MCF 10A (cell line): ENCODE data around the gene FNDC5. TPM values are rescaled to one million over a fixed set of nuclear protein-coding genes. Genes with fewer than 3 reads are reported as not detected.

Source experiments
- BruUV-seq: library from RNA; stranded (reverse); fragments of 400-500 nt; replicated peaks from 2 replicates; lab custom pipeline; 2021; lab: Mats Ljungman, UMichigan
- CTCF ChIA-PET: fragments of 300-600 bp; sonication (Branson Sonifier 250); formaldehyde crosslinking; extraction: SDS; loops from one replicate; lab custom pipeline; 2021; ENCODE audit warnings: antibody characterized with exemption, inconsistent platforms; lab: Yijun Ruan, JAX
- POLR2A ChIA-PET: fragments of 300-600, 350-650 bp; sonication (Branson Sonifier 250); formaldehyde crosslinking; extraction: SDS; loops from one replicate; lab custom pipeline; 2020; ENCODE audit warnings: antibody characterized with exemption, inconsistent platforms; lab: Yijun Ruan, JAX
- DNase-seq: peaks from one replicate; pipeline ENCODE4 v3.0.0-alpha.2; 2018; ENCODE audit not compliant: unreplicated experiment
- H3K27ac Mint-ChIP-seq: one replicate; pipeline ENCODE4 v1.8.0; 2022; ENCODE audit warnings: mild to moderate bottlenecking, low read depth, mixed read lengths; ENCODE audit not compliant: unreplicated experiment
- H3K27me3 Mint-ChIP-seq: one replicate; pipeline ENCODE4 v1.8.0; 2022; ENCODE audit warnings: mixed read lengths; ENCODE audit not compliant: insufficient read depth, unreplicated experiment
- H3K36me3 Mint-ChIP-seq: one replicate; pipeline ENCODE4 v1.8.0; 2022; ENCODE audit warnings: mild to moderate bottlenecking, moderate library complexity, mixed read lengths; ENCODE audit not compliant: insufficient read depth, unreplicated experiment
- H3K4me1 Mint-ChIP-seq: one replicate; pipeline ENCODE4 v1.8.0; 2022; ENCODE audit warnings: mixed read lengths; ENCODE audit not compliant: insufficient read depth, unreplicated experiment
- H3K4me3 Mint-ChIP-seq: one replicate; pipeline ENCODE4 v1.8.0; 2022; ENCODE audit warnings: mild to moderate bottlenecking, moderate library complexity, mixed read lengths; ENCODE audit not compliant: unreplicated experiment
- H3K9me3 Mint-ChIP-seq: one replicate; pipeline ENCODE4 v1.8.0; 2022; ENCODE audit warnings: mixed read lengths; ENCODE audit not compliant: unreplicated experiment
- intact Hi-C: fragments of 100-400 bp; cut with micrococcal nuclease; formaldehyde crosslinking; loops from 2 replicates; pipeline ENCODE4 v1.14.1; 2022
- total RNA-seq: library from RNA; stranded (reverse); gene quantifications from 2 replicates; pipeline ENCODE4 v1.2.3, GENCODE V29; 2022
- TF ChIP-seq, protein P1 (sequence below): fragments of 200-600 bp; IDR thresholded peaks from one replicate; pipeline ENCODE4 v1.8.0; 2022; ENCODE audit warnings: antibody characterized with exemption, mild to moderate bottlenecking; ENCODE audit not compliant: unreplicated experiment

Gene FNDC5
- total RNA-seq, 1 experiment from 2014 or later, result not detected

DNA sequence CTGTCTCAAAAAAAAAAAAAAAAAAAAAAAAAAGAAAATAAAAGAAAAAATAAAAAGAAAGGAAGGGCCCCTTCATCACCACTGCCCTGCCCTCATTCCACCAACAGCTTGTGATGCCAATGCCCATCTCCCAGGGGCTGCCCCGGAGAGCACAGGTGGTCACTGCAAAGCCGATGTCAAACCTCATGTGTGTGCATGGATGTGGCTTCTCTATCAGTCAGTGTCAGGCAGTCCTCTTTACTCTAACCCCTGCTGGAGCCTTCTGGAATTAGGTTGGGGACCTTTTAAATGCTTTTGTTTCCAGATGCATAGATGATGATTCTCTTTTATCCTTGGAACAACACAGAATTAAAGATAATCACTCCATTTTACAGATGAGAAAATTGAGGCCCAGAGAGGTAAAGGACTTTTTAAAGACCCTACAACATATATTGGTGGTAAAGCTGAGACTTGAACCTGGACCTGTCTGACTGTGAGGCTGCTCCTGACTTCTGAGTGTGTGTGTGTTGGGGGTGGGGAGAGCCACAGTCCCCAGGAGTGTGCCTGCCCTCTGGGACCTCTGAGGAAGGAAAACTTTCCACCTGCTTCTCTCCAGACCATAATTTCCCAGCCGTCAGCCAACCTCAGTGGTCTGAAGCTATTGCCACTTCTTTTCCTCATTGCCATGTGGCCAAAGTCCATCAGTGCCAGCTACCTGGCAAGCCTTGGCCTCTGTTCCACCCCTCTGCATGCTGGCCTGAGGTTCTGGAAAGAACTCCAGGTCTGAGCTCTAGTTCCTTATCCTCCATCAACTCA, 33.5 kb upstream of the FNDC5 start:
- H3K27me3 Mint-ChIP-seq, result no peaks in the 10 kb centered on the region
- H3K36me3 Mint-ChIP-seq, result no peaks in the 10 kb centered on the region
- DNase-seq, result no peak
- no peaks in the 10 kb centered on the region for H3K9me3 Mint-ChIP-seq
- POLR2A ChIA-PET, result no interaction called here
- intact Hi-C loops, result no loop called here
- no TSS peak for BruUV-seq
- H3K4me1 Mint-ChIP-seq, result no peaks in the 10 kb centered on the region
- H3K27ac Mint-ChIP-seq, result no peak overlapping the region
- H3K4me3 Mint-ChIP-seq, result no peak overlapping the region
- CTCF ChIA-PET, result interaction anchor here (0.6 to 1.2 kb wide), 3 partner anchors 23 to 182 kb away, joined by 3 to 5 read pairs (median 3); no protein-coding TSS in a partner anchor
- TF ChIP-seq, protein P1, sequence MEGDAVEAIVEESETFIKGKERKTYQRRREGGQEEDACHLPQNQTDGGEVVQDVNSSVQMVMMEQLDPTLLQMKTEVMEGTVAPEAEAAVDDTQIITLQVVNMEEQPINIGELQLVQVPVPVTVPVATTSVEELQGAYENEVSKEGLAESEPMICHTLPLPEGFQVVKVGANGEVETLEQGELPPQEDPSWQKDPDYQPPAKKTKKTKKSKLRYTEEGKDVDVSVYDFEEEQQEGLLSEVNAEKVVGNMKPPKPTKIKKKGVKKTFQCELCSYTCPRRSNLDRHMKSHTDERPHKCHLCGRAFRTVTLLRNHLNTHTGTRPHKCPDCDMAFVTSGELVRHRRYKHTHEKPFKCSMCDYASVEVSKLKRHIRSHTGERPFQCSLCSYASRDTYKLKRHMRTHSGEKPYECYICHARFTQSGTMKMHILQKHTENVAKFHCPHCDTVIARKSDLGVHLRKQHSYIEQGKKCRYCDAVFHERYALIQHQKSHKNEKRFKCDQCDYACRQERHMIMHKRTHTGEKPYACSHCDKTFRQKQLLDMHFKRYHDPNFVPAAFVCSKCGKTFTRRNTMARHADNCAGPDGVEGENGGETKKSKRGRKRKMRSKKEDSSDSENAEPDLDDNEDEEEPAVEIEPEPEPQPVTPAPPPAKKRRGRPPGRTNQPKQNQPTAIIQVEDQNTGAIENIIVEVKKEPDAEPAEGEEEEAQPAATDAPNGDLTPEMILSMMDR, result no peak

DNA sequence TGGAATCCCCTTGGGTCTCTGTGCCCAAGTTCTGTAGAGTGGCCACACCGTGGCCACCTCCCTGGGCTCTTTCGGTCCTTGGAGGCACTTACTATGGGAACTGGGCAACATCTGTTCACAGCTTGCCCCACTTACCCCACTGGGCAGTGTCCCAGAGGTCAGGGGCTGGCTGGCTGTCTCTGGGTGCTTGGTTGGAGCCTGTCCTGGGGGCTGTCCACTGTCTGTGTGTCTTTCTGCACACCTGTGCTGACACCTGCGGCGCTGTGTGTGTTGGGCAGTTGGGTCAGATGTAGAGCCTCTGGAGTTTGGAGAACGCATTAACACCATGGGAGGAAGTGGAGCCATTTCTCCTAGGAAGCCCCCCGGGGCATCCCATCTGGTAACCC, 31.8 kb upstream of the FNDC5 start:
- TF ChIP-seq, protein P1, result no peak
- no peak overlapping the region for H3K27ac Mint-ChIP-seq
- H3K27me3 Mint-ChIP-seq, result no peaks in the 10 kb centered on the region
- ChIA-PET POLR2A (no interaction called here), CTCF (interaction anchor here (0.6 kb wide), 1 partner anchor 1885 kb away, joined by 3 read pairs; no protein-coding TSS in a partner anchor)
- no peaks in the 10 kb centered on the region for H3K36me3 Mint-ChIP-seq
- DNase-seq, result no peak
- H3K4me3 Mint-ChIP-seq, result peak overlapping the region; percentile 68
- H3K9me3 Mint-ChIP-seq, result no peaks in the 10 kb centered on the region
- H3K4me1 Mint-ChIP-seq, result no peaks in the 10 kb centered on the region
- no TSS peak for BruUV-seq
- intact Hi-C loops, result no loop called here

DNA sequence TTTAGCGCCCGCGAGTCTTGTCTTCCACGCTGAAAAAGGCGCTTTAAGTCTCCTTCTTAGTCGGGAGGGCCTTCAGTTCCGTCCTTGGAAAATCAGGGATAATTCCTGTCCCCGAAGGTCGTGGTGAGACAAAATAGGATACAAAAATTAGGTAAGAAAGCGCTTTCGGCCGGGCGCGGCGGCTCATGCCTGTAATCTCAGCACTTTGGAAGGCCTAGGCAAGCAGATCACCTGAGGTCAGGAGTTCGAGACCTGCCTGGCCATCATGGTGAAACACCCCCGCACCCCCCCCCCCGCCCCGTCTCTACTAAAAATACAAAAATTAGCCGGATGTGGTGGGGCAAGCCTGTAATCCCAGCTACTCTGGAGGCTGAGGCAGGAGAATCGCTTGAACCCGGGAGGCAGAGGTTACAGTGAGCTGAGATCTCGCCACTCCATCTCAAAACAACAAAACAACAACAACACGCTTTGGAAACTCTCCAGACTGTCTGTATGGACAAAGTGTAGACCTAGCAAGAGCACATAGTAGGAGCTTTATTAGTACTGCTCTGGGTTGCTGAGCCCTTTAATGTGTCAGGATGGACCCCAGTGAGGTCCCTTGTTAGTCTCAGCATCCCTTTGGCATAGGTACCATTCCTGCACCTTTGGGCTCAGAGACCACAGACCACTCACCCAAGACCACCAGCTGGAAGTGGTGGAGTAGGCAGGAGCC, 31.3 kb upstream of the FNDC5 start:
- TF ChIP-seq, protein P1, result no peak
- ChIA-PET CTCF (interaction anchor here (0.6 kb wide), 1 partner anchor 1885 kb away, joined by 3 read pairs; no protein-coding TSS in a partner anchor), POLR2A (no interaction called here)
- DNase-seq, result no peak
- H3K36me3 Mint-ChIP-seq, result no peaks in the 10 kb centered on the region
- BruUV-seq, result no TSS peak
- no peaks in the 10 kb centered on the region for H3K4me1 Mint-ChIP-seq
- H3K9me3 Mint-ChIP-seq, result no peaks in the 10 kb centered on the region
- no peak overlapping the region for H3K27ac Mint-ChIP-seq
- H3K4me3 Mint-ChIP-seq, result peak overlapping the region; percentile 68
- intact Hi-C loops, result no loop called here
- H3K27me3 Mint-ChIP-seq, result no peaks in the 10 kb centered on the region
